Heart right ventricle (tissue), 16 donors: ENCODE data around the gene GHRH. TPM values are rescaled to one million over a fixed set of nuclear protein-coding genes. Genes with fewer than 3 reads are reported as not detected.

ENCODE experiments used
- ATAC-seq, 8 donors: fragments of 200-7000 bp; cut with Tn5 transposase; one replicate each; pipeline ENCODE4 v1.9.1; 2020; ENCODE audit warnings: mild to moderate bottlenecking in 8 of 8, moderate library complexity in 8 of 8, moderate number of reproducible peaks in 1 of 8
- DNase-seq, 2 donors: peaks; one replicate each; pipeline ENCODE4 v3.0.0-alpha.2; 2020
- H3K27ac ChIP-seq, 10 donors: fragments of 200-600 bp; sonication (generic) in 2 of 10; one replicate each; pipeline versions ENCODE4 v1.5.0 to v1.8.0; 2020 to 2022; ENCODE audit warnings: mild to moderate bottlenecking in 3 of 10
- H3K27me3 ChIP-seq, 7 donors: fragments of 200-600 bp; one replicate each; pipeline ENCODE4 v1.8.0; 2021 to 2022; ENCODE audit warnings: mild to moderate bottlenecking in 2 of 7
- H3K36me3 ChIP-seq, 9 donors: fragments of 200-600 bp; sonication (generic) in 1 of 9; one replicate each; pipeline versions ENCODE4 v1.5.0 to v1.8.0; 2020 to 2022; ENCODE audit warnings: mild to moderate bottlenecking in 2 of 9
- H3K4me1 ChIP-seq, 9 donors: fragments of 200-600 bp; sonication (generic) in 1 of 9; one replicate each; pipeline versions ENCODE4 v1.5.0 to v1.8.0; 2020 to 2022; ENCODE audit warnings: mild to moderate bottlenecking in 4 of 9
- H3K4me3 ChIP-seq, 10 donors: fragments of 200-600 bp; sonication (generic) in 2 of 10; one replicate each; pipeline versions ENCODE4 v1.5.0 to v1.8.0; 2020 to 2022; ENCODE audit warnings: mild to moderate bottlenecking in 7 of 10, moderate library complexity in 2 of 10
- H3K9me3 ChIP-seq, 11 donors: fragments of 200-600 bp in 10 of 11; sonication (generic) in 2 of 11; one replicate each; pipeline versions ENCODE4 v1.5.0 to v1.8.0; 2013 to 2022; ENCODE audit warnings: mild to moderate bottlenecking in 2 of 11, control low read depth in 1 of 11, moderate library complexity in 1 of 11
- WGBS, 2 donors: extraction: QIAGEN DNeasy Blood & Tissue Kit; methylation state at CpG; one replicate each; pipeline ENCODE4 v1.1.7; 2013; ENCODE audit warnings: inconsistent platforms in 1 of 2; 5-methylcytosine and 5-hydroxymethylcytosine counted together
- intact Hi-C, 10 donors: fragments of 100-400 bp; cut with DNase I; formaldehyde crosslinking; loops; one replicate each; pipeline versions ENCODE4 v1.11.1 to v1.14.2; 2022
- long read RNA-seq, 3 donors: library from polyadenylated mRNA; unstranded; transcript quantifications; one replicate each; pipeline ENCODE4 v2.0.0, GENCODE V29; 2020 to 2021
- polyA plus RNA-seq, 2 donors: library from polyadenylated mRNA; stranded (reverse); fragments of 200-250 nt; gene quantifications; one replicate each; pipeline ENCODE4 v1.2.3, GENCODE V29; 2013
- total RNA-seq, 10 donors: library from RNA; stranded (reverse); fragmentation: NEBNext Ultra II Directional in 3 of 10; extraction: Animal tissue kit (Norgen Biotek cat#: 25700) in 3 of 10; gene quantifications; one replicate each; pipeline versions ENCODE4 v1.2.1 to v1.2.4, GENCODE V29; 2021 to 2023
- TF ChIP-seq, protein P1 (sequence below), 9 donors: fragments of 200-600 bp; sonication (generic) in 2 of 9; IDR thresholded peaks; one replicate each; pipeline versions ENCODE4 v1.5.0 to v1.8.0; 2021 to 2022; ENCODE audit warnings: antibody characterized with exemption in 9 of 9, mild to moderate bottlenecking in 5 of 9, moderate library complexity in 1 of 9
- donor health status: Arrhythmogenic right ventricular cardiomyopathy.
- donor health status: ischemic (EF 13 %, LVEDD 7.1; RV severe dilation, severe dysfunction).
- donor health status: healthy with polysubstance abuse.
- donor health status: DM: no; HTN: yes; CAD: no.
- donor health status: DM: no; HTN: no; CAD: no.
- donor health status: ischemic (EF 25% LVEDD 6.9; RV normal size, moderate dysfunction).
- donor health status: ischemic (EF 25% LVEDD 5.7; RV mildly dilated, moderate dysfunction).
- donor health status: healthy.
- donor health status: DM: yes; HTN: yes; CAD: no.
- donor health status: Ischemic cardiomyopathy.
- donor health status: ischemic (EF 35%, LVEDD 5.7; RV mildly dilated, moderate dysfunction).
- donor health status: nonischemic (EF 11% LVEDD 7.7; RV severe dilation, severe dysfunction).
- donor health status: DM: yes; HTN: yes; CAD: no.
- donor health status: PGD.
- donor health status: ischemic (EF 29% LVEDD 5.4; RV normal size, mild dysfunction).
- donor health status: nonischemic (EF 23%, LVEDD 6.1; RV moderate dilation, normal function).

The GHRH gene, protein sequence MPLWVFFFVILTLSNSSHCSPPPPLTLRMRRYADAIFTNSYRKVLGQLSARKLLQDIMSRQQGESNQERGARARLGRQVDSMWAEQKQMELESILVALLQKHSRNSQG
- total RNA-seq (1 to 10 TPM in 1 of 10 donors, under 1 TPM in 1, not detected in 8; 0.85 to 2.5 TPM), polyA plus RNA-seq (1 to 10 TPM in 1 of 2 donors, not detected in 1; 1.8 TPM)
- long read RNA-seq, donor 1 = 0 reads
- long read RNA-seq, donor 2, partial matches to known transcripts = 0 of 1 reads
- long read RNA-seq, donor 2, other reads (novel, unspliced or antisense) = 0 of 1 reads
- long read RNA-seq, donor 3 = 0 reads

DNA sequence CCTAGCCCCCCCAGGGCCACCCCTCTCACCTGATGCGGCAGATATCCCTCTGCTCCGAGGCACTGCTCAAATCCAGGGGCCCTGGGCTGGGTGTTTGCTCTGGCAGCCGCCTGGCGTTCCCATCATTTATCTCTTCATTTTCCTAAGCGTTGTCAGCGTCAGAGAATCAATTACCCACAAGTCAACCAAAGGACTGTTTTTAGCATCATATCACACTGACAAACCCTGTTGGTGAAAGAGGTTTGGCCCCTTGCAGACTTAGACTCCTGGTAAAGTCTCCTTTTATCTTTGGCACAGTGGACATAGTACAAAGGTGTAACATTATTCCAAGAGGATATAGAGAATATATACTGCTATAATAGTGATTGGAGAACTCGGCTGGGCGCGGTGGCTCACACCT is at the start of gene GHRH:
GHRH (minus strand) TSS at position 101 of the 400 bp plus-strand sequence. CDS start 4,925 bp downstream, outside the sequence.
- Histone ChIP-seq H3K4me3 (no peak within 1 kb of the TSS), H3K27ac (no peak within 1 kb of the TSS), H3K27me3 (peaks cover 0 to 42% (median 16%) of the 10 kb centered on the region in 7 donors), H3K36me3 (no peaks in the 10 kb centered on the region), H3K4me1 (peaks cover 0 to 4% (median 0%) of the 10 kb centered on the region in 9 donors), H3K9me3 (no peaks in the 10 kb centered on the region)
- TF ChIP-seq, protein P1, sequence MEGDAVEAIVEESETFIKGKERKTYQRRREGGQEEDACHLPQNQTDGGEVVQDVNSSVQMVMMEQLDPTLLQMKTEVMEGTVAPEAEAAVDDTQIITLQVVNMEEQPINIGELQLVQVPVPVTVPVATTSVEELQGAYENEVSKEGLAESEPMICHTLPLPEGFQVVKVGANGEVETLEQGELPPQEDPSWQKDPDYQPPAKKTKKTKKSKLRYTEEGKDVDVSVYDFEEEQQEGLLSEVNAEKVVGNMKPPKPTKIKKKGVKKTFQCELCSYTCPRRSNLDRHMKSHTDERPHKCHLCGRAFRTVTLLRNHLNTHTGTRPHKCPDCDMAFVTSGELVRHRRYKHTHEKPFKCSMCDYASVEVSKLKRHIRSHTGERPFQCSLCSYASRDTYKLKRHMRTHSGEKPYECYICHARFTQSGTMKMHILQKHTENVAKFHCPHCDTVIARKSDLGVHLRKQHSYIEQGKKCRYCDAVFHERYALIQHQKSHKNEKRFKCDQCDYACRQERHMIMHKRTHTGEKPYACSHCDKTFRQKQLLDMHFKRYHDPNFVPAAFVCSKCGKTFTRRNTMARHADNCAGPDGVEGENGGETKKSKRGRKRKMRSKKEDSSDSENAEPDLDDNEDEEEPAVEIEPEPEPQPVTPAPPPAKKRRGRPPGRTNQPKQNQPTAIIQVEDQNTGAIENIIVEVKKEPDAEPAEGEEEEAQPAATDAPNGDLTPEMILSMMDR (IDR thresholded peaks at IDR 0.05) = no peak
- no peak for DNase-seq
- ATAC-seq = no peak
- 49 to 53% methylated on average over 9 of the region's 9 CpGs for WGBS, 2 donors
- intact Hi-C loops = loop anchor here in 1 of 10 donors (10.0 kb wide), 1 partner anchor 57 kb away; no protein-coding TSS in a partner anchor

DNA sequence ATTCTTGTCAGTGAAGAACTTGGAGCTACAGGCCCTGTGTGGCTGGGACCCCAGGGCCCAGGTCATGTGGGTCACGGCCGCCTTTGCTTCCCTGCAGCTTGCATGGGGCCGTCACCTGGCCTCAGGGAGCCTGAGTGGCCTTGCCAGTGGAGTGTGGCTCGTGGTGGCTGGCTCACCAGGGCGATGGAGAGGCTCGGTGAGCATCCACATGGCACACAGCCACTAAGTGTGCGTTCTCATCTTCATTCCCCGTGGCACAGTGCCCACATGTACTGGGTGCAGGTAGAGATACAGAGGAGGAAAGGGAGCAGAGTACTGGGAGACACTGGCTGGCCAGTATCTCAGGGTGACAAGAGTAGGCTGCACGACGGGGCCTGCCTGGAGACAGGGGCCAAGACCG is 49.3 kb upstream of the GHRH start:
- peaks cover 0 to 59% (median 4%) of the 10 kb centered on the region in 9 donors for H3K36me3 ChIP-seq
- peaks cover 0 to 67% (median 32%) of the 10 kb centered on the region in 9 donors for H3K4me1 ChIP-seq
- intact Hi-C loops = no loop called here

DNA sequence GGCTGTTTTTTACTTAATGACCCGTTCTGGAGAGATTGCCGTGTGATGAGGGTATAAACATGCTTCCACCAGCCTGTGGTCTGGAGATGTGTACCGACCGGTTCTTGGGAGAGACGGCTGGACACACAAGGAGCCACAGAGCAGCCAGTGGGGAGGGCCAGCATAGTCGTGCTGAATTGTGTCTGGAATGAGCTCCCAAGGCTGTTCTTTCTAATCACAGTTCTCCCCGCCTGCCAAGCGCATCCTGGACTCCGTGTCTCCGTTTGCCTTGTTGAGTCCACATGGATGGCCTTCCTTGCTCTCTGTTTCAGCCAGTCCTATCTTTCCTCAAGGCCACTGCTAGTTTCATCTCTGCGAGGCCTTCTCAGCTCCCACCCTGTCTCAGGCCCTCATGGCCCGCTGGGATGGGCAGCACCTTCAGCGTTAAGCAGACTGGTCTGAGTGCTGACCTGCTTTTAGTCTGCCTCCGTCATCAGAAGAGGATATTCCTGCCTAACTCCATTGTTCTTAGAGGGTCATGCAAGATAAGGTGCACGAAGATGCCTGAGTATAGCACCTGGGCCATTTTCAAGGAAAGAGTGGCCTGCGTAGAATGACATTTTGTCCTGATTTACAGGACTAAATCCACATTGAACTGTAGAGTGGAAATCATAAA is 48.4 kb upstream of the GHRH start:
- peak in 1 of 8 donors; percentile 16 for ATAC-seq
- peaks cover 0 to 64% (median 4%) of the 10 kb centered on the region in 9 donors for H3K36me3 ChIP-seq
- H3K27ac ChIP-seq = no peak overlapping the region
- no peaks in the 10 kb centered on the region for H3K27me3 ChIP-seq
- no peak overlapping the region for H3K4me3 ChIP-seq
- intact Hi-C loops = loop anchor here in 1 of 10 donors (5.0 kb wide), 1 partner anchor 37 kb away; the partner anchor contains the start of gene SRC
- no peak for DNase-seq
- 73 to 81% methylated on average over 16 of the region's 16 CpGs for WGBS, 2 donors
- TF ChIP-seq, protein P1 (IDR thresholded peaks at IDR 0.05) = no peak
- H3K4me1 ChIP-seq = peaks cover 0 to 58% (median 24%) of the 10 kb centered on the region in 9 donors
- H3K9me3 ChIP-seq = no peaks in the 10 kb centered on the region

More for the DNA sequence above, 49.3 kb upstream of the GHRH start:
- no peak for DNase-seq
- Histone ChIP-seq H3K27ac (no peak overlapping the region), H3K4me3 (no peak overlapping the region), H3K27me3 (no peaks in the 10 kb centered on the region), H3K9me3 (no peaks in the 10 kb centered on the region)
- no peak for ATAC-seq
- TF ChIP-seq, protein P1 (IDR thresholded peaks at IDR 0.05) = no peak
- WGBS, 2 donors = 92 to 94% methylated on average over 11 of the region's 11 CpGs

DNA sequence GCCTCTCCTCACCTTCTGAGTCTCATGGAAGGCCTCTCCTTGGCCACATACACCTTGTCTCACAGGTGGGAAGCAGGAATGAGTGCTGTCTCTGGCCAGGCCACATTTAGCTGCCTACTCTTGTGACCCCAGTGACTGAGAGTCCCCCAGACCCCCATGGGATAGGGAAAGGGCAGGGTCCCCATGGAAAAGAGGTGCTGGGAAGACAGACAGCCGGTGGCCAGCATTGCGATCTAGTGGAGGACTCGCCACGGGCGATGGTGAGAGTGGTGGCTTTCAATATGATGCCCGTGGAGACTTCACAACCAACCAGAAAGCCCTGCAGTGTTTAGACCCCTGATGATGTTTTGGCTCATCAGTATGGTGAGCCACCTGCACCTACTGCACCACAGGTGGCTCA is 47.7 kb upstream of the GHRH start:
- H3K27ac ChIP-seq = no peak overlapping the region
- 97 to 98% methylated on average over 6 of the region's 6 CpGs for WGBS, 2 donors
- ATAC-seq (no peak), DNase-seq (no peak)
- H3K27me3 ChIP-seq = no peaks in the 10 kb centered on the region
- intact Hi-C loops = loop anchor here in 1 of 10 donors (5.0 kb wide), 1 partner anchor 38 kb away; the partner anchor contains the start of gene SRC
- H3K4me3 ChIP-seq = no peak overlapping the region
- TF ChIP-seq, protein P1 (IDR thresholded peaks at IDR 0.05) = no peak
- H3K9me3 ChIP-seq = no peaks in the 10 kb centered on the region
- H3K36me3 ChIP-seq = peaks cover 0 to 72% (median 4%) of the 10 kb centered on the region in 9 donors
- peaks cover 0 to 50% (median 16%) of the 10 kb centered on the region in 9 donors for H3K4me1 ChIP-seq
